ENCODE data around the gene PGC. TPM values are rescaled to one million over a fixed set of nuclear protein-coding genes. Genes with fewer than 3 reads are reported as not detected.

Gene PGC
- total and polyA plus RNA-seq, 2 of the 8 experiments (the other 6 are each of a cell fraction or from before 2014, with no cell fraction given) = 0.09 TPM; not detected in 1

- Histone ChIP-seq H2BK12ac (ENCODE audit: low read depth, low read length) (no peak overlapping the region), H3K23ac (ENCODE audit: insufficient read length) (no peak overlapping the region), H3K27me3 (replicated peaks in 1 of 4; ENCODE audit: control insufficient read depth in 3 of 4, extremely low read depth in 1 of 4, insufficient read depth in 3 of 4, low read length in 3 of 4) (no peaks in the 10 kb centered on the region; a peak in 1 of 7 replicates), H3K18ac (ENCODE audit: extremely low read depth, low read length) (no peak overlapping the region), H3K9ac (replicated peaks in 1 of 4; ENCODE audit: extremely low read depth in 1 of 4, low read depth in 3 of 4, low read length in 3 of 4) (no peak overlapping the region), H3K4me2 (ENCODE audit: insufficient read depth in 1 of 2, low read depth in 2 of 2, low read length in 2 of 2) (no peak overlapping the region), H3K27ac (ENCODE audit: low read depth, low read length) (no peak overlapping the region), H4K91ac (replicated peaks; ENCODE audit: insufficient read length, low read length) (no peak overlapping the region), H3K14ac (ENCODE audit: insufficient read length) (no peak overlapping the region), H3K23me2 (ENCODE audit: low read depth, low read length) (no peaks in the 10 kb centered on the region), H4K5ac (ENCODE audit: insufficient read length, low read depth, low read length) (no peak overlapping the region), H3K79me1 (ENCODE audit: low read depth, low read length) (no peaks in the 10 kb centered on the region), H4K8ac (ENCODE audit: extremely low read depth, insufficient read depth, low read length) (no peak overlapping the region), H2BK120ac (replicated peaks; ENCODE audit: low read depth, low read length) (no peak overlapping the region), H2BK15ac (ENCODE audit: low read length) (no peak overlapping the region), H3K4me3 (ENCODE audit: extremely low read depth in 1 of 4, insufficient read depth in 2 of 4, low read depth in 3 of 4, low read length in 4 of 4) (no peak overlapping the region), H3K4me1 (replicated peaks in 1 of 4; ENCODE audit: control insufficient read depth in 3 of 4, insufficient read depth in 4 of 4, low read length in 3 of 4) (no peaks in the 10 kb centered on the region; a peak in 1 of 7 replicates), H3K36me3 (ENCODE audit: control insufficient read depth in 2 of 4, insufficient read depth in 4 of 4, low read length in 3 of 4) (no peaks in the 10 kb centered on the region), H2BK20ac (ENCODE audit: low read length) (no peak overlapping the region; the same call in 1 of the 2 replicates), H3K79me2 (ENCODE audit: control insufficient read depth in 1 of 2, insufficient read depth in 2 of 2, low read length in 2 of 2) (no peaks in the 10 kb centered on the region), H3K56ac (replicated peaks; ENCODE audit: insufficient read length, low read depth, low read length) (no peak overlapping the region), H2AFZ (ENCODE audit: low read length) (no peak overlapping the region), H3K9me3 (ENCODE audit: insufficient read depth in 2 of 2, low read depth in 1 of 2, low read length in 1 of 2) (no peaks in the 10 kb centered on the region), H2AK5ac (ENCODE audit: low read depth, low read length) (0 out of 2 replicates have a peak overlapping the region, but pooled peaks have one; percentile 13), H2BK5ac (ENCODE audit: low read depth, low read length) (no peak overlapping the region), H4K20me1 (replicated peaks in 1 of 2; ENCODE audit: control insufficient read depth in 1 of 2, insufficient read depth in 2 of 2, low read length in 2 of 2) (no peaks in the 10 kb centered on the region), H3K4ac (replicated peaks; ENCODE audit: insufficient read length, low read depth, low read length) (no peak overlapping the region)
- FAIRE-seq (no peak), DNase-seq (ENCODE audit: low read depth in 1 of 2, low spot score in 2 of 2) (no peak)
- TF ChIP-seq BACH1 (IDR thresholded peaks at IDR 0.05; ENCODE audit: low read length) = no peak
- no peak for TF ChIP-seq POU5F1 (IDR thresholded peaks at IDR 0.05; ENCODE audit: low read depth, low read length)
- no peak for TF ChIP-seq TAF7 (optimal IDR thresholded peaks at IDR 0.05; ENCODE audit: borderline replicate concordance, low read depth, low read length)
- TF ChIP-seq SP4 (IDR thresholded peaks at IDR 0.05; ENCODE audit: low read length) = no peak
- no peak for TF ChIP-seq NANOG (IDR thresholded peaks at IDR 0.05; ENCODE audit: insufficient read depth, low read depth, low read length, poor library complexity, severe bottlenecking)
- TF ChIP-seq EGR1 (IDR thresholded peaks at IDR 0.05; ENCODE audit: borderline replicate concordance, low read depth, low read length) = no peak
- no peak for TF ChIP-seq TAF1 (IDR thresholded peaks at IDR 0.05; ENCODE audit: low read depth, low read length)
- no peak for TF ChIP-seq NRF1 (IDR thresholded peaks at IDR 0.05; ENCODE audit: low read depth, low read length)
- TF ChIP-seq EZH2 (IDR thresholded peaks at IDR 0.05; ENCODE audit: low read depth, low read length, severe bottlenecking) = no peak
- TF ChIP-seq SIN3A (conservative IDR thresholded peaks at IDR 0.05 in 1 of 2, IDR thresholded peaks at IDR 0.05 in 1 of 2; ENCODE audit: low read depth in 1 of 2, low read length in 2 of 2) = no peak
- POLR2A ChIA-PET (ENCODE audit: partially characterized antibody) = no interaction called here
- CTCF ChIA-PET (ENCODE audit: partially characterized antibody) = interaction anchor here (0.7 to 5.2 kb wide), 2 partner anchors 12 to 24 kb away, joined by 3 to 37 read pairs; partner anchors contain the start of gene TOMM6
- WGBS, 2 experiments (ENCODE audit: extremely low coverage in 1 of 2, insufficient coverage in 1 of 2, insufficient read length in 1 of 2, insufficient replicate concordance in 2 of 2, low coverage in 1 of 2, low lambda C conversion rate in 2 of 2, missing lambda C conversion rate in 1 of 2) = 75% methylated on average over 2 of the region's 2 CpGs; no CpG with 5 or more reads in 1 of the 2 experiments
These were observed 16.3 kb upstream of the PGC start for GRCh38 chr6:41763470-41763869.

Measured in H1 (cell line).